Measurements from ENCODE around the gene NT5C2.

Gene NT5C2

DNA sequence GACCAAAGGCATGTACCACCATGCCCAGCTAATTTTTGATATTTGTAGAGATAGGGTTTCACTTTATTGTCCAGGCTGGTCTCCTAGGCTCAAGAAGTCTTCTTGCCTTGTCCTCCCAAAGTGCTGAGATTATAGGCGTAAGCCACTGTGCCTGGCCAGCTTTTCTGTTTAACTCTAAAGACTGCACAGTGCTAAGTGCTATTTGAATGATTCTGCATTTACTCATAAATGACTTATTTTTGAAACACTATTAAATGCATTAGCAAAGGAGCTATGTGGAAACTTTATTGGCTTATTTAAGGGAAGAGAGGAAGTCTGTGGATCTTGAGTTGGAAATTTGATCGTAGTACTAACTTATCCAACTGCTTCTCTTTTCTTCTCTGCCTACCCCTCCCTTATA is 89.1 kb downstream of the NT5C2 start:
- no peak for ATAC-seq
- TF ChIP-seq CREB5 (CRISPR knock-in tag; IDR thresholded peaks at IDR 0.05; ENCODE audit: low read depth) = no peak
- TF ChIP-seq TCF4 (CRISPR knock-in tag; IDR thresholded peaks at IDR 0.05; ENCODE audit: borderline replicate concordance) = no peak
- TF ChIP-seq CSDC2 (CRISPR knock-in tag; IDR thresholded peaks at IDR 0.05) = no peak

GRCh38 chr10:103102195-103102594 is 90.9 kb downstream of the NT5C2 start:
- no peak for TF ChIP-seq CSDC2 (CRISPR knock-in tag; IDR thresholded peaks at IDR 0.05)
- no peak for TF ChIP-seq TCF4 (CRISPR knock-in tag; IDR thresholded peaks at IDR 0.05; ENCODE audit: borderline replicate concordance)
- TF ChIP-seq ZNF8 (CRISPR knock-in tag; IDR thresholded peaks at IDR 0.05) = no peak
- no peak for TF ChIP-seq SNAI2 (CRISPR knock-in tag; IDR thresholded peaks at IDR 0.05)
- no peak for TF ChIP-seq OSR1 (CRISPR knock-in tag; IDR thresholded peaks at IDR 0.05)
- TF ChIP-seq, protein P1, sequence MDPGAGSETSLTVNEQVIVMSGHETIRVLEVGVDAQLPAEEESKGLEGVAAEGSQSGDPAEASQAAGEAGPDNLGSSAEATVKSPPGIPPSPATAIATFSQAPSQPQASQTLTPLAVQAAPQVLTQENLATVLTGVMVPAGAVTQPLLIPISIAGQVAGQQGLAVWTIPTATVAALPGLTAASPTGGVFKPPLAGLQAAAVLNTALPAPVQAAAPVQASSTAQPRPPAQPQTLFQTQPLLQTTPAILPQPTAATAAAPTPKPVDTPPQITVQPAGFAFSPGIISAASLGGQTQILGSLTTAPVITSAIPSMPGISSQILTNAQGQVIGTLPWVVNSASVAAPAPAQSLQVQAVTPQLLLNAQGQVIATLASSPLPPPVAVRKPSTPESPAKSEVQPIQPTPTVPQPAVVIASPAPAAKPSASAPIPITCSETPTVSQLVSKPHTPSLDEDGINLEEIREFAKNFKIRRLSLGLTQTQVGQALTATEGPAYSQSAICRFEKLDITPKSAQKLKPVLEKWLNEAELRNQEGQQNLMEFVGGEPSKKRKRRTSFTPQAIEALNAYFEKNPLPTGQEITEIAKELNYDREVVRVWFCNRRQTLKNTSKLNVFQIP (CRISPR knock-in tag; IDR thresholded peaks at IDR 0.05; ENCODE audit: borderline replicate concordance, low read depth) = no peak
- no peak for TF ChIP-seq ZNF565 (CRISPR knock-in tag; conservative IDR thresholded peaks at IDR 0.05; ENCODE audit: low read depth)
- TF ChIP-seq ZC3H10 (CRISPR knock-in tag; IDR thresholded peaks at IDR 0.05) = no peak
- TF ChIP-seq PPARA (CRISPR knock-in tag; IDR thresholded peaks at IDR 0.05; ENCODE audit: borderline replicate concordance) = no peak
- TF ChIP-seq CREB5 (CRISPR knock-in tag; IDR thresholded peaks at IDR 0.05; ENCODE audit: low read depth) = no peak
- TF ChIP-seq GLIS3 (CRISPR knock-in tag; IDR thresholded peaks at IDR 0.05) = no peak
- ATAC-seq = no peak

DNA sequence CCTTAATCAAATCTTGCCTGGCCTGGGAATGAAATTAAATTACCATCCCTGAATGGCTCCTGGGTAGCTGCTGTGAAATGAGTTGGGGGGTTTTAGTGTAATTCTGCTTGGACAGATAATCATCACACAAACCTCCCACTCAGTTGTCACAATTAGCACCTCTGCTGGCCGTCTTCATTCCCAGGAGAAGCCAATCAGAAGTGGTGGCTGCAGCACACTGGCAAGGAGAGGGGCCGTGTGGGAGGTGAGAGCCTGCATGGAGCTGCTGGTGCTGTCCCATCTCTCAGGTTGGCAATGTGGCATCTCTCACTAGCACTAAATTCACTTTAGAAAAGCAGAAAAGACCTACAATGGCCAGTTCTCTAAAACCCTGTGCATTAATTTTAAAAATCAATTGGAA is 92.5 kb downstream of the NT5C2 start:
- TF ChIP-seq, protein P2, sequence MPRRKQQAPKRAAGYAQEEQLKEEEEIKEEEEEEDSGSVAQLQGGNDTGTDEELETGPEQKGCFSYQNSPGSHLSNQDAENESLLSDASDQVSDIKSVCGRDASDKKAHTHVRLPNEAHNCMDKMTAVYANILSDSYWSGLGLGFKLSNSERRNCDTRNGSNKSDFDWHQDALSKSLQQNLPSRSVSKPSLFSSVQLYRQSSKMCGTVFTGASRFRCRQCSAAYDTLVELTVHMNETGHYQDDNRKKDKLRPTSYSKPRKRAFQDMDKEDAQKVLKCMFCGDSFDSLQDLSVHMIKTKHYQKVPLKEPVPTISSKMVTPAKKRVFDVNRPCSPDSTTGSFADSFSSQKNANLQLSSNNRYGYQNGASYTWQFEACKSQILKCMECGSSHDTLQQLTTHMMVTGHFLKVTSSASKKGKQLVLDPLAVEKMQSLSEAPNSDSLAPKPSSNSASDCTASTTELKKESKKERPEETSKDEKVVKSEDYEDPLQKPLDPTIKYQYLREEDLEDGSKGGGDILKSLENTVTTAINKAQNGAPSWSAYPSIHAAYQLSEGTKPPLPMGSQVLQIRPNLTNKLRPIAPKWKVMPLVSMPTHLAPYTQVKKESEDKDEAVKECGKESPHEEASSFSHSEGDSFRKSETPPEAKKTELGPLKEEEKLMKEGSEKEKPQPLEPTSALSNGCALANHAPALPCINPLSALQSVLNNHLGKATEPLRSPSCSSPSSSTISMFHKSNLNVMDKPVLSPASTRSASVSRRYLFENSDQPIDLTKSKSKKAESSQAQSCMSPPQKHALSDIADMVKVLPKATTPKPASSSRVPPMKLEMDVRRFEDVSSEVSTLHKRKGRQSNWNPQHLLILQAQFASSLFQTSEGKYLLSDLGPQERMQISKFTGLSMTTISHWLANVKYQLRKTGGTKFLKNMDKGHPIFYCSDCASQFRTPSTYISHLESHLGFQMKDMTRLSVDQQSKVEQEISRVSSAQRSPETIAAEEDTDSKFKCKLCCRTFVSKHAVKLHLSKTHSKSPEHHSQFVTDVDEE (CRISPR knock-in tag; IDR thresholded peaks at IDR 0.05) = no peak
- TF ChIP-seq ARNTL (CRISPR knock-in tag; IDR thresholded peaks at IDR 0.05; ENCODE audit: borderline replicate concordance, low read depth) (no peak), CSDC2 (CRISPR knock-in tag; IDR thresholded peaks at IDR 0.05) (no peak), ISL1 (CRISPR knock-in tag; IDR thresholded peaks at IDR 0.05) (no peak)
- ATAC-seq = no peak

DNA sequence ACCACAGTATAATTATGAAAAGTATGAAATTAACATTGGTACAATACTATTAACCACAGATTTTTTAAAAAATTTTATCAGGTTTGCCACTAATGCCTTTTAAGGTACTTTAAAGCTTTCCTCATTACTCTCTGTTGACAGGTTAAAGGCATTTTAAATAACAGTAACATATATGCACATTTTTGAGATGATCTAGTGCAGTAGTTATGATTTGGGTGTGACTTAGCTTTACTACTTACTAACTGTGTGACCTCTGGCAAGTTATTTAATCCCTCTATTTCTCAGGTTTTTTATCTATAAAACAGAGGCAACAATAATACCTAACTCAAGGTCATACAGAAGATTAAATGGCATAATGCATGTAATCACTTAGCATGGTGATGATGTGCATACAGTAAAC is 94.8 kb downstream of the NT5C2 start:
- ATAC-seq = no peak
- TF ChIP-seq ZNF70 (CRISPR knock-in tag; IDR thresholded peaks at IDR 0.05) = no peak
- TF ChIP-seq, protein P1 (CRISPR knock-in tag; IDR thresholded peaks at IDR 0.05; ENCODE audit: borderline replicate concordance, low read depth) = no peak
- TF ChIP-seq, protein P3, sequence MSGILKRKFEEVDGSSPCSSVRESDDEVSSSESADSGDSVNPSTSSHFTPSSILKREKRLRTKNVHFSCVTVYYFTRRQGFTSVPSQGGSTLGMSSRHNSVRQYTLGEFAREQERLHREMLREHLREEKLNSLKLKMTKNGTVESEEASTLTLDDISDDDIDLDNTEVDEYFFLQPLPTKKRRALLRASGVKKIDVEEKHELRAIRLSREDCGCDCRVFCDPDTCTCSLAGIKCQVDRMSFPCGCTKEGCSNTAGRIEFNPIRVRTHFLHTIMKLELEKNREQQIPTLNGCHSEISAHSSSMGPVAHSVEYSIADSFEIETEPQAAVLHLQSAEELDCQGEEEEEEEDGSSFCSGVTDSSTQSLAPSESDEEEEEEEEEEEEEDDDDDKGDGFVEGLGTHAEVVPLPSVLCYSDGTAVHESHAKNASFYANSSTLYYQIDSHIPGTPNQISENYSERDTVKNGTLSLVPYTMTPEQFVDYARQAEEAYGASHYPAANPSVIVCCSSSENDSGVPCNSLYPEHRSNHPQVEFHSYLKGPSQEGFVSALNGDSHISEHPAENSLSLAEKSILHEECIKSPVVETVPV (CRISPR knock-in tag; IDR thresholded peaks at IDR 0.05) = no peak
- no peak for TF ChIP-seq CSDC2 (CRISPR knock-in tag; IDR thresholded peaks at IDR 0.05)
- no peak for TF ChIP-seq ESRRG (CRISPR knock-in tag; IDR thresholded peaks at IDR 0.05)
- TF ChIP-seq SNAI2 (CRISPR knock-in tag; IDR thresholded peaks at IDR 0.05) = no peak
- TF ChIP-seq PATZ1 (CRISPR knock-in tag; IDR thresholded peaks at IDR 0.05; ENCODE audit: borderline replicate concordance) = no peak
